CD4-positive, alpha-beta T cell treated with Interferon alpha-2 for 1 hour (primary cell): Measurements from ENCODE around the gene SLC6A16.
"Not testable (repeated sequence)": the region's sequence is repeated elsewhere in the genome, so short reads cannot be mapped to it uniquely, and the experiment has no call there.

Experiments used
- DNase-seq, 2 donors: peaks; one replicate each; pipeline ENCODE4 v3.0.0-alpha.2; 2020 to 2022

The SLC6A16 gene

GRCh38 chr19:49344505-49345423, 19.8 kb upstream of the SLC6A16 start:
- no peak for DNase-seq

- no peak for DNase-seq
Observed at GRCh38 chr19:49343123-49343522, 18.1 kb upstream of the SLC6A16 start.

- no peak for DNase-seq
Observed at GRCh38 chr19:49342291-49342721, 17.3 kb upstream of the SLC6A16 start.

- DNase-seq: no peak
Observed at GRCh38 chr19:49340865-49341718, 16.1 kb upstream of the SLC6A16 start.

GRCh38 chr19:49340069-49340864, 15.3 kb upstream of the SLC6A16 start:
- peak; percentile 25 to 89 for DNase-seq

GRCh38 chr19:49339301-49340068, 14.5 kb upstream of the SLC6A16 start:
- DNase-seq: no peak

GRCh38 chr19:49338691-49339300, 13.8 kb upstream of the SLC6A16 start:
- peak; percentile 34 to 47 for DNase-seq

GRCh38 chr19:49338023-49338677, 13.2 kb upstream of the SLC6A16 start:
- no peak for DNase-seq

- DNase-seq: no peak
Observed at GRCh38 chr19:49337267-49338022, 12.5 kb upstream of the SLC6A16 start.

GRCh38 chr19:49336482-49337266, 11.7 kb upstream of the SLC6A16 start:
- DNase-seq: no peak

- DNase-seq: peak; percentile 48 to 63
Observed at GRCh38 chr19:49335784-49336481, 10.9 kb upstream of the SLC6A16 start.

GRCh38 chr19:49335071-49335783, 10.2 kb upstream of the SLC6A16 start, which contains the start of gene CD37:
Gene CD37 (plus strand): TSS chr19:49335406. CDS start chr19:49335541, 135 bp downstream.
- peak; percentile 58 to 59 for DNase-seq

- DNase-seq: peak; percentile 76 to 81
Observed at GRCh38 chr19:49333811-49334288, 8.9 kb upstream of the SLC6A16 start.

- DNase-seq: no peak
Observed at GRCh38 chr19:49333418-49333805, 8.4 kb upstream of the SLC6A16 start.

- DNase-seq: not testable (repeated sequence)
Observed at GRCh38 chr19:49332691-49333417, 7.9 kb upstream of the SLC6A16 start.

- DNase-seq: peak; percentile 70 to 81
Observed at GRCh38 chr19:49331616-49332055, 6.6 kb upstream of the SLC6A16 start.

- DNase-seq: not testable (repeated sequence)
Observed at GRCh38 chr19:49331187-49331586, 6.2 kb upstream of the SLC6A16 start.
